Adrenal gland (tissue), 12 donors: ENCODE results near the gene WHRN. TPM values are rescaled to one million over a fixed set of nuclear protein-coding genes. Genes with fewer than 3 reads are reported as not detected.
A peak's percentile ranks its signal among the peaks of the same experiment; 100 is the strongest.

Source experiments
- DNase-seq, 7 donors: peaks; one replicate each; pipeline ENCODE4 v3.0.0-alpha.2; 2019 to 2020
- H3K27ac ChIP-seq, 5 donors: fragments of 200-600 bp; sonication (generic) in 4 of 5; 1 replicate in 3 of 5; 2 replicates in 2 of 5; pipeline versions ENCODE4 v1.5.1 to v1.8.0; 2016 to 2020; ENCODE audit warnings: mild to moderate bottlenecking in 1 of 5
- H3K27me3 ChIP-seq: fragments of 200-600 bp; 2 replicates; pipeline ENCODE4 v1.8.0; 2021
- H3K36me3 ChIP-seq, 2 donors: fragments of 200-600 bp; replicated peaks in 1 of 2; 1 replicate in 1 of 2; 2 replicates in 1 of 2; pipeline versions ENCODE4 v1.5.1 to v1.8.0; 2018 to 2022
- H3K4me1 ChIP-seq, 2 donors: fragments of 200-600 bp; replicated peaks in 1 of 2; 1 replicate in 1 of 2; 2 replicates in 1 of 2; pipeline versions ENCODE4 v1.5.1 to v1.8.0; 2018 to 2021
- H3K4me3 ChIP-seq, 4 donors: fragments of 200-600 bp; sonication (generic) in 3 of 4; one replicate each; pipeline ENCODE4 v1.5.1; 2016 to 2018
- H3K9me3 ChIP-seq, 3 donors: fragments of 200-600 bp; sonication (generic) in 1 of 3; replicated peaks in 1 of 3; 1 replicate in 2 of 3; 2 replicates in 1 of 3; pipeline versions ENCODE4 v1.5.1 to v1.8.0; 2016 to 2021
- CTCF ChIP-seq, 6 experiments: fragments of 450-650 bp in 4 of 6; fragments of 200-600 bp in 2 of 6; sonication (generic) in 1 of 6; IDR thresholded peaks; 1 replicate in 5 of 6; 2 replicates in 1 of 6; pipeline versions ENCODE4 v1.5.1 to v1.8.0; 2016 to 2021; ENCODE audit warnings: antibody characterized with exemption in 6 of 6, mild to moderate bottlenecking in 2 of 6, moderate library complexity in 1 of 6
- POLR2A ChIP-seq, 2 donors: fragments of 450-650 bp; IDR thresholded peaks; one replicate each; pipeline ENCODE4 v1.6.1; 2017; ENCODE audit warnings: antibody characterized with exemption in 2 of 2, mild to moderate bottlenecking in 2 of 2, moderate library complexity in 1 of 2
- WGBS, 4 donors: extraction: QIAGEN DNeasy Blood & Tissue Kit in 2 of 4; methylation state at CpG; one replicate each; pipeline versions ENCODE4 v1.1.5 to v1.1.7; 2013 to 2017; 5-methylcytosine and 5-hydroxymethylcytosine counted together
- intact Hi-C, 2 donors: fragments of 100-400 bp; cut with DNase I; formaldehyde crosslinking; loops; one replicate each; pipeline versions ENCODE4 v1.14.1 to v1.15.0; 2022 to 2023
- polyA plus RNA-seq, 3 donors: library from polyadenylated mRNA; stranded (reverse); fragments of 200-250 nt in 2 of 3; fragments of 350-450 nt in 1 of 3; fragmentation: Illumina TruSeq in 1 of 3; extraction: RNeasy Lipid Tissue Mini Kit (QIAGEN cat#74804) in 1 of 3; gene quantifications; one replicate each; pipeline ENCODE4 v1.2.3, GENCODE V29; 2013 to 2014
- total RNA-seq, 9 donors: library from RNA; depleted of rRNA in 4 of 9; stranded (reverse); fragments of >200 nt in 4 of 9; fragments of 120-200 nt in 1 of 9; fragmentation: NEBNext Ultra II Directional in 1 of 9; extraction: Animal tissue kit (Norgen Biotek cat#: 25700) in 1 of 9; gene quantifications; one replicate each; pipeline versions ENCODE4 v1.1.0 to v1.2.4, GENCODE V29; 2013 to 2023
- donor health status: healthy with polysubstance abuse.
- donor health status: Bipolar disorder and iron deficiency.
- donor health status: DM: yes; HTN: yes; CAD: no.
- donor health status: DM: no; HTN: no; CAD: no.
- donor health status: DM: no; HTN: no; CAD: no.
- donor health status: DM: yes; HTN: yes; CAD: no.

Gene WHRN
- total and polyA plus RNA-seq, 12 donors, result 33.4 to 359 (median 96.4) TPM

DNA sequence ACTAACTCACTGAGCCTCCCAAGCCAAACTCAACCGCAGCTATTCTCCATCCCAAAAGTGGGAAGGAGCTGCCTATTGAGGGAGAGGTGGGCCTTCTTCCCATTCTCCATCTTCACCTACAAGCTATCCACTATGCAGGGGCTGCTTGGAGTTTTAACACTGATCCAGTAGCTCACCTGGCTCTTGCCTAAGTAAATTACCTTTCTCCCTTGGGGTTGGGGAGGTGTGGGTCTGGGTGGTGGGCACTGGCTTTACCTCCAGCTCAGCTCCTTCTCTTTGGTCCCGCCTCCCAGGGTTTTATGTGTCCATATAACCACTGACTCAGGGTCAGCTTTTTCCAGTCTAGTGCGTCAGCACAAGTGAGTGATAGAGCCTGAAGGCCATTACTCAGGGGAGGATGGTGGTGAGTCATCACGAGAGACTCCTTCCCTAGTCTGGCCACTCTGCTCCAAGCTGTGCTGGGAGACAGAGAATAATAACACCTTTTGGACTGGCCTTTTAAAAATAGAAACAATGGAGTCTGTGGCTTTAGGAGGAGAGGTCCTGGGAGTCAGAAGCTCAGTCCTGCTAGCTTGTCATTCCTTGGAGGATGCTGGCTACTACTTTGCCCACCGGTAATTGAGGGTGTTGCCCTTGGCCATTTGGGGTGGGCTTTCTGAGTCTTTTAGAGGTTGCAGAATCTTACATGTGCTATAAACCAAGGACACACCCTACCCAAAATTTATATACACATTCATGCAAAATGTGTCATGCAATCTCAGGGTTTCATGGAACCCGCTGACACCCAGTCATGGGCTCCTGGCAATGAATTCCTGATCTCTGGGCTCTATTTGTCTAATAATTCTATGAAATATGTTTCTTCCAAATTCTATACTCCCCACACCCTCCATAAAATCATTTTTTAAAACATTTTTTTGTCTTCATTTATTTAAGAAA lies 46.7 kb upstream of the WHRN start:
- intact Hi-C loops, result no loop called here
- Histone ChIP-seq H3K36me3 (no peaks in the 10 kb centered on the region), H3K27ac (peak overlapping the region; percentile 55 to 84 (median 70)), H3K4me3 (no peak overlapping the region), H3K9me3 (no peaks in the 10 kb centered on the region), H3K4me1 (peaks cover 6 to 14% of the 10 kb centered on the region in 2 donors), H3K27me3 (no peaks in the 10 kb centered on the region)
- WGBS, 4 donors, result 36 to 44% (median 42%) methylated on average over 6 of the region's 6 CpGs
- TF ChIP-seq CTCF (IDR thresholded peaks at IDR 0.05) (no peak), POLR2A (IDR thresholded peaks at IDR 0.05) (peak in 1 of 2 donors; percentile 45)
- peak; percentile 86 to 98 (median 96) for DNase-seq

- Histone ChIP-seq H3K4me1 (peaks cover 6 to 14% of the 10 kb centered on the region in 2 donors), H3K27ac (no peak overlapping the region), H3K9me3 (no peaks in the 10 kb centered on the region), H3K27me3 (no peaks in the 10 kb centered on the region), H3K36me3 (no peaks in the 10 kb centered on the region), H3K4me3 (no peak overlapping the region)
- DNase-seq, result no peak
- TF ChIP-seq POLR2A (IDR thresholded peaks at IDR 0.05), result no peak
- no peak for TF ChIP-seq CTCF (IDR thresholded peaks at IDR 0.05)
- 69 to 86% (median 79%) methylated on average over 7 to 9 of the region's 9 CpGs for WGBS, 4 donors
- intact Hi-C loops, result no loop called here
Measured at GRCh38 chr9:114549697-114550330, 44.5 kb upstream of the WHRN start.

DNA sequence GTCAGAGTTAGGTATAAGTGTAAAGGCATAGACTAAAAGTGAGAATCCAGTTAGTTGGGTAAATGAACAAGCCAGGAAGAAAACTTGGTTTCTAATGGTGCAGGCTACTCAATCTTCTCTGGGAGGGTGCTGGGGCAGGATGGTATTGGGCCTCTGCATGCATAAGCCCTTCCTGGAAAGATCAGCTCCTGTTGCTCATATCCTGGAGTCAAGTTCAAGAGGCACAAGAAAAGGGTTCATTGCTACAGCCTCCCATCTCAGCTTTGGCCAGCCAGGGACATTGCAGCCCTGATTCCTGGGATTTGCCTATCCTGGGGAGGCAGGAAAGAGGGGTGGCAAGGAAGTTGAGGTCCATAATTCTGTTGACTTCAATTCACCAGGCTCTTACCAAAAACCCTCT lies 41.6 kb upstream of the WHRN start:
- no peaks in the 10 kb centered on the region for H3K9me3 ChIP-seq
- intact Hi-C loops, result no loop called here
- DNase-seq, result no peak

More for the DNA sequence above, 41.6 kb upstream of the WHRN start:
- no peaks in the 10 kb centered on the region for H3K27me3 ChIP-seq
- H3K4me1 ChIP-seq, result peaks cover 0 to 3% of the 10 kb centered on the region in 2 donors
- TF ChIP-seq CTCF (IDR thresholded peaks at IDR 0.05), result no peak
- TF ChIP-seq POLR2A (IDR thresholded peaks at IDR 0.05), result no peak
- H3K36me3 ChIP-seq, result no peaks in the 10 kb centered on the region
- no peak overlapping the region for H3K27ac ChIP-seq
- H3K4me3 ChIP-seq, result no peak overlapping the region
